ENCODE results near the gene RIT2. TPM values are rescaled to one million over a fixed set of nuclear protein-coding genes. Genes with fewer than 3 reads are reported as not detected.
"Not testable (repeated sequence)": the region's sequence is repeated elsewhere in the genome, so short reads cannot be mapped to it uniquely, and the experiment has no call there.

RIT2 gene
- total RNA-seq, 1 donor from 2014 or later, result not detected

GRCh38 chr18:42745171-42745570 is 370.3 kb downstream of the RIT2 start:
- Mint-ChIP-seq H3K27ac (no peak overlapping the region), H3K27me3 (ENCODE audit: low read depth) (no peaks in the 10 kb centered on the region), H3K9me3 (peaks cover 14% of the 10 kb centered on the region), H3K4me1 (peaks cover 21% of the 10 kb centered on the region), H3K4me3 (no peak overlapping the region), H3K36me3 (no peaks in the 10 kb centered on the region)
- no peak for DNase-seq (ENCODE audit: low spot score in 2 of 2, unreplicated experiment in 2 of 2)
- no peak for TF ChIP-seq CTCF (IDR thresholded peaks at IDR 0.05; ENCODE audit: unreplicated experiment)

- H3K9me3 Mint-ChIP-seq, result peaks cover 14% of the 10 kb centered on the region
- no peak for DNase-seq (ENCODE audit: low spot score in 2 of 2, unreplicated experiment in 2 of 2)
- no peak for TF ChIP-seq CTCF (IDR thresholded peaks at IDR 0.05; ENCODE audit: unreplicated experiment)
- H3K4me3 Mint-ChIP-seq, result no peak overlapping the region
- peaks cover 21% of the 10 kb centered on the region for H3K4me1 Mint-ChIP-seq
- H3K27ac Mint-ChIP-seq, result peak overlapping the region; percentile 22
- H3K36me3 Mint-ChIP-seq, result no peaks in the 10 kb centered on the region
- H3K27me3 Mint-ChIP-seq (ENCODE audit: low read depth), result no peaks in the 10 kb centered on the region
Observed at GRCh38 chr18:42743373-42744138, 371.9 kb downstream of the RIT2 start.

DNA sequence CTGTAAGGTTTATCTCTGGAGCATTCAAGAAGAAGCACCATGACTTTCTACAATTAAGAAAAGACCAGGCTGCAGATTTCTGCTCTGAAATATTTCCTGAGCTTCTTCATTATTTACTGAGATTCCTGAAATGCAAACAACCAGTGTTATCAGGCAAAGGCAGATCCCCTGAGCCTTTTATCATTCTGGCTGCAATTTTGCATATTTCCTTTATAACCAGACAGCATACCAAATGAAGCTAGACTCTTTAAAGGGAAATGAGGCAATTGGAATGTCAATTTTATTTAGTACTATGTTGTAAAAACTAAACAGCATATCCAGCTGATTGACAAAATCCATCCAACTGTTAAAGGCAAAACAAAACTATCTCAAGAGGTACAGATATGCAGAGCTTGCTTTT is 372.5 kb downstream of the RIT2 start:
- no peak for DNase-seq (ENCODE audit: low spot score in 2 of 2, unreplicated experiment in 2 of 2)
- H3K27ac Mint-ChIP-seq, result peak overlapping the region; percentile 22
- H3K36me3 Mint-ChIP-seq, result no peaks in the 10 kb centered on the region
- no peaks in the 10 kb centered on the region for H3K27me3 Mint-ChIP-seq (ENCODE audit: low read depth)
- no peak overlapping the region for H3K4me3 Mint-ChIP-seq
- no peak for TF ChIP-seq CTCF (IDR thresholded peaks at IDR 0.05; ENCODE audit: unreplicated experiment)
- H3K9me3 Mint-ChIP-seq, result peaks cover 8% of the 10 kb centered on the region
- H3K4me1 Mint-ChIP-seq, result peaks cover 21% of the 10 kb centered on the region

GRCh38 chr18:42742474-42742873 is 373.0 kb downstream of the RIT2 start:
- H3K9me3 Mint-ChIP-seq, result peaks cover 4% of the 10 kb centered on the region
- no peak overlapping the region for H3K27ac Mint-ChIP-seq
- H3K36me3 Mint-ChIP-seq, result no peaks in the 10 kb centered on the region
- H3K4me1 Mint-ChIP-seq, result peaks cover 21% of the 10 kb centered on the region
- no peak for TF ChIP-seq CTCF (IDR thresholded peaks at IDR 0.05; ENCODE audit: unreplicated experiment)
- H3K4me3 Mint-ChIP-seq, result no peak overlapping the region
- H3K27me3 Mint-ChIP-seq (ENCODE audit: low read depth), result peaks cover 2% of the 10 kb centered on the region
- DNase-seq (ENCODE audit: low spot score in 2 of 2, unreplicated experiment in 2 of 2), result no peak

- not testable (repeated sequence) for H3K9me3 Mint-ChIP-seq; DNase-seq (ENCODE audit: low spot score in 2 of 2, unreplicated experiment in 2 of 2); H3K4me3 Mint-ChIP-seq; H3K27ac Mint-ChIP-seq; H3K36me3 Mint-ChIP-seq; H3K27me3 Mint-ChIP-seq (ENCODE audit: low read depth)
- peaks cover 21% of the 10 kb centered on the region for H3K4me1 Mint-ChIP-seq
Observed at GRCh38 chr18:42741805-42742347, 373.6 kb downstream of the RIT2 start.

GRCh38 chr18:42741299-42741698 is 374.2 kb downstream of the RIT2 start:
- not testable (repeated sequence) for H3K4me3 Mint-ChIP-seq; H3K9me3 Mint-ChIP-seq; H3K27ac Mint-ChIP-seq; H3K36me3 Mint-ChIP-seq; DNase-seq (ENCODE audit: low spot score in 2 of 2, unreplicated experiment in 2 of 2); H3K27me3 Mint-ChIP-seq (ENCODE audit: low read depth)
- H3K4me1 Mint-ChIP-seq, result peaks cover 21% of the 10 kb centered on the region

Data from mesothelial cell of epicardium (in vitro differentiated cells).